Measurements from ENCODE around the gene GADD45G. TPM values are rescaled to one million over a fixed set of nuclear protein-coding genes. Genes with fewer than 3 reads are reported as not detected.

The GADD45G gene
- total RNA-seq, 2 experiments from 2014 or later = not detected

DNA sequence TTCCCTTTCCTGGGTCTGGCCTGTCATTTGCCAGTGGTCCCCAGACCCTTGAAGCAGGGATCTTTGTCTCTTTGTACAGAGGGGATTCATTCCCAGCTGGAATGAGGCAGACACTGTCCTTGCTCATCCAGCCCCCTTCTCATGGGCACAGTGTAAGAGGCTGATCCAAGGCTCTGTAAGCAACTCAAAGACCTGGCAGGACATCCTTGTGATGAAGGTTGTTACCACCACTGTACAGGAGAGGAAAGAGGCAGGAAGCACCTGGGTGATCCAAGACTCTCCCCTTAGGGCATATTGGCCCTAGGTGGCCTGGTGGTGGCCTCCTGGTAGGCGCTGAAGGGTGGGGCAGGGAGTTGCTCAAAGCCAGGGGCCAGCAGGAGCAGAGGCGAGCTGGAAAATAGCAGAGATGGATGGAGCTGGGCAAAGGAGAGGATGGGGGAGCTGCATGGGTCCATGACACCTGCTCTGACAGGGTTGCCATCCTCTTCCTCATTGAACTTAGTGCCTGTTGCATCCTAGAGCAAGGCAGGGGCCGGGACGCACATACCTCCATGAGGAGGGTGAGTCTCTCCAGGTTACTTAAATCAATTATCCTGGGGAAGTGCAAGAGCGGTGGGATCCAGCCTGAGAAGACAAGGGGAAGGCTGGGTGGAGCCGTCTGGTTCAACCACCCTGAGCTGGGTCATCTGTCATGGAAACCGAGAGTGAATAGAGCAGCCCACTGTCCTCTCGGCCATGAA is 9.8 kb upstream of the GADD45G start:
- intact Hi-C loops (cut with micrococcal nuclease; ENCODE audit: unreplicated experiment) = loop anchor here (10.0 kb wide), 1 partner anchor 1160 kb away; no protein-coding TSS in a partner anchor
- BruUV-seq (replicated peaks) = no TSS peak
- Histone ChIP-seq H3K9me3 (ENCODE audit: low read length) (no peaks in the 10 kb centered on the region), H3K79me2 (ENCODE audit: insufficient read depth, low read depth, low read length) (no peaks in the 10 kb centered on the region), H3K9me2 (ENCODE audit: insufficient read depth, low read length) (no peaks in the 10 kb centered on the region), H3K27ac (ENCODE audit: low read depth, low read length, poor library complexity, severe bottlenecking) (no peak overlapping the region), H3K4me1 (ENCODE audit: insufficient read depth, low read length, poor library complexity, severe bottlenecking) (no peaks in the 10 kb centered on the region), H3K4me3 (ENCODE audit: low read depth, low read length, poor library complexity, severe bottlenecking) (no peak overlapping the region), H3K36me3 (ENCODE audit: insufficient read depth, low read length) (no peaks in the 10 kb centered on the region), H2AFZ (ENCODE audit: low read length) (no peak overlapping the region), H3K4me2 (ENCODE audit: low read length) (no peak overlapping the region), H4K20me1 (ENCODE audit: insufficient read depth, low read length) (no peaks in the 10 kb centered on the region)
- no peak for DNase-seq (ENCODE audit: low spot score)
- ChIA-PET CTCF (ENCODE audit: unreplicated experiment) (no interaction called here), POLR2A (no interaction called here)
- no peak for TF ChIP-seq EZH2phosphoT487 (IDR thresholded peaks at IDR 0.05; ENCODE audit: borderline replicate concordance, low read depth, low read length)
- TF ChIP-seq CTCF (conservative IDR thresholded peaks at IDR 0.05; ENCODE audit: low read length) = no peak

DNA sequence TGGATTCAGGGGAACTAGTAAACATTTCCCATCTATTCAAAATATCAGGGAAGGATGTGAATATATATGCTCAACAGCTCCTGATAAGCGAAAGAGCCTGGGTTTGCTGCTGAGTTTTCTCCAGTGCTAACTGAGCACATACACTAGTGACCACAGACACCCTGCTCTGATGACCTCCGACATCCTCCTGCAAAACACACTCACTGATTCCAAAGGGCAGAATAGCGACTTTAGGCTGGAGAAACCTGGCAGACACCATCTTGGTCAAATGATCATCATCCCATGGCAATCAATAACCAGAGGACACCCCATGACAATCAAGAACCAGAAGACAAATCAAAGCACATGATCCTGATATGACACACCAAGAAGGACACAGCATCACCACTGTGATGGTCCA is 9.2 kb upstream of the GADD45G start:
- POLR2A ChIA-PET = no interaction called here

More for the DNA sequence above, 9.2 kb upstream of the GADD45G start:
- Histone ChIP-seq H4K20me1 (ENCODE audit: insufficient read depth, low read length) (no peaks in the 10 kb centered on the region), H2AFZ (ENCODE audit: low read length) (no peak overlapping the region), H3K27ac (ENCODE audit: low read depth, low read length, poor library complexity, severe bottlenecking) (no peak overlapping the region), H3K9me2 (ENCODE audit: insufficient read depth, low read length) (no peaks in the 10 kb centered on the region), H3K4me2 (ENCODE audit: low read length) (no peak overlapping the region), H3K4me1 (ENCODE audit: insufficient read depth, low read length, poor library complexity, severe bottlenecking) (no peaks in the 10 kb centered on the region), H3K79me2 (ENCODE audit: insufficient read depth, low read depth, low read length) (no peaks in the 10 kb centered on the region), H3K9me3 (ENCODE audit: low read length) (no peaks in the 10 kb centered on the region), H3K36me3 (ENCODE audit: insufficient read depth, low read length) (no peaks in the 10 kb centered on the region), H3K4me3 (ENCODE audit: low read depth, low read length, poor library complexity, severe bottlenecking) (no peak overlapping the region)
- intact Hi-C loops (cut with micrococcal nuclease; ENCODE audit: unreplicated experiment) = loop anchor here (10.0 kb wide), 1 partner anchor 1159 kb away; no protein-coding TSS in a partner anchor
- DNase-seq (ENCODE audit: low spot score) = no peak
- no peak for TF ChIP-seq EZH2phosphoT487 (IDR thresholded peaks at IDR 0.05; ENCODE audit: borderline replicate concordance, low read depth, low read length)
- TF ChIP-seq CTCF (conservative IDR thresholded peaks at IDR 0.05; ENCODE audit: low read length) = no peak
- CTCF ChIA-PET (ENCODE audit: unreplicated experiment) = no interaction called here
- BruUV-seq (replicated peaks) = no TSS peak

Data from OCI-LY7 (cell line).